Suprapubic skin (tissue), 4 donors: Measurements from ENCODE around the gene IRF8.

Experiments used
- CTCF ChIP-seq, 2 donors: fragments of 200-600 bp in 1 of 2; fragments of 450-650 bp in 1 of 2; sonication (generic) in 1 of 2; IDR thresholded peaks; one replicate each; pipeline ENCODE4 v1.5.1; 2016 to 2019; ENCODE audit warnings: antibody characterized with exemption in 2 of 2, mild to moderate bottlenecking in 1 of 2, moderate library complexity in 1 of 2
- EP300 ChIP-seq: sonication (generic); formaldehyde crosslinking; IDR thresholded peaks from one replicate; pipeline ENCODE4 v1.6.1; 2017; ENCODE audit warnings: antibody characterized with exemption
- POLR2A ChIP-seq, 2 donors: fragments of 450-650 bp; IDR thresholded peaks; one replicate each; pipeline ENCODE4 v1.6.1; 2017; ENCODE audit warnings: antibody characterized with exemption in 2 of 2, mild to moderate bottlenecking in 2 of 2, moderate library complexity in 2 of 2
- POLR2AphosphoS5 ChIP-seq, 3 donors: sonication (generic); formaldehyde crosslinking; IDR thresholded peaks; one replicate each; pipeline ENCODE4 v1.6.1; 2017; ENCODE audit warnings: antibody characterized with exemption in 3 of 3

GRCh38 chr16:85901110-85901509, 2.1 kb downstream of the IRF8 start:
- no peak for TF ChIP-seq CTCF (IDR thresholded peaks at IDR 0.05)
- no peak for TF ChIP-seq POLR2AphosphoS5 (IDR thresholded peaks at IDR 0.05)
- no peak for TF ChIP-seq POLR2A (IDR thresholded peaks at IDR 0.05)
- TF ChIP-seq EP300, result no peak
